ENCODE results near the gene CPM.

DNA sequence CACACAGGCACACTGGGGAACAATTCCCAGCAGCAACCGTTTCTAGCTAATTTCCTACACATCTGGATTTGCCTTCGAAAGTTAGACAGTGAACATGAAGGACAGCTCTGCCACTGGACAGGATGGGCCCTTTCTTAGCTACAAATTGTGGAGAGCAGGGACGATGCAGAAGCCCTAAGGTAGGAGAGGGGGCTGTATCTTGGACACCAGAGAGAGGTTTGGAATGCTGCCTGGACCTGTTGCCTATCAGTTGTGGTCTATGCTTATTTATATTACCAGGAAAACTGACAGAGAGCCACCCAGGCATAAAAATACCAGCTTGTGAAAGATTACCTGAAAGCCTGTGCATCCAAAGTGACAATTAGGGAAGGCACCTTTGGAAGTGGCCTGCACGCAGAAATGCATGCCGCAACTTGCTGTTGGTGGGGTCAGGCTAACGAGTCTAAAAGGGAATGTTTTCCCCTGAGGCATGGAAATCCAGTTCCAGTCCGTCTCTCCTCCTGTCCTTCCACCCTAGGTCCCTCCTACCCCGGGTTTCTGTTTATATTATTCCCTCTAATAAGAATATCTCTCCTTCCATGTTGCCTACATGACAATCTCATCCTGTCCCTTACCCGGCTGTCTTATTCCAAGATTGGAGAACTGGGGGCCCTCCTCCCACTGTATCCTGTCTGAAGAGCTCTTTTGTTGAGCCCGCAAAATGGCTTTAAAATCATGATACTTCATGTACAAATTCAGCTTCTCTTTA, 64.8 kb downstream of the CPM start:
- TF ChIP-seq, protein P1, sequence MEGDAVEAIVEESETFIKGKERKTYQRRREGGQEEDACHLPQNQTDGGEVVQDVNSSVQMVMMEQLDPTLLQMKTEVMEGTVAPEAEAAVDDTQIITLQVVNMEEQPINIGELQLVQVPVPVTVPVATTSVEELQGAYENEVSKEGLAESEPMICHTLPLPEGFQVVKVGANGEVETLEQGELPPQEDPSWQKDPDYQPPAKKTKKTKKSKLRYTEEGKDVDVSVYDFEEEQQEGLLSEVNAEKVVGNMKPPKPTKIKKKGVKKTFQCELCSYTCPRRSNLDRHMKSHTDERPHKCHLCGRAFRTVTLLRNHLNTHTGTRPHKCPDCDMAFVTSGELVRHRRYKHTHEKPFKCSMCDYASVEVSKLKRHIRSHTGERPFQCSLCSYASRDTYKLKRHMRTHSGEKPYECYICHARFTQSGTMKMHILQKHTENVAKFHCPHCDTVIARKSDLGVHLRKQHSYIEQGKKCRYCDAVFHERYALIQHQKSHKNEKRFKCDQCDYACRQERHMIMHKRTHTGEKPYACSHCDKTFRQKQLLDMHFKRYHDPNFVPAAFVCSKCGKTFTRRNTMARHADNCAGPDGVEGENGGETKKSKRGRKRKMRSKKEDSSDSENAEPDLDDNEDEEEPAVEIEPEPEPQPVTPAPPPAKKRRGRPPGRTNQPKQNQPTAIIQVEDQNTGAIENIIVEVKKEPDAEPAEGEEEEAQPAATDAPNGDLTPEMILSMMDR (IDR thresholded peaks at IDR 0.05; ENCODE audit: low read length), result no peak
- no peak for TF ChIP-seq EZH2 (optimal IDR thresholded peaks at IDR 0.05; ENCODE audit: low read depth, low read length)
- TF ChIP-seq EZH2phosphoT487 (IDR thresholded peaks at IDR 0.05; ENCODE audit: low read length), result no peak

Measured in MM.1S (cell line).